Measurements from ENCODE around the gene EEF1AKMT2.

The EEF1AKMT2 gene

GRCh38 chr10:124728830-124729661, 62.6 kb downstream of the EEF1AKMT2 start:
- Histone ChIP-seq H3K36me3 (replicated peaks) (peaks cover 5% of the 10 kb centered on the region; the same call in 1 of the 2 replicates), H3K4me3 (no peak overlapping the region), H3K27me3 (ENCODE audit: low read depth) (no peaks in the 10 kb centered on the region), H3K4me1 (no peaks in the 10 kb centered on the region; the same call in 1 of the 2 replicates), H3K9me3 (no peaks in the 10 kb centered on the region)
- no peak for DNase-seq (ENCODE audit: low spot score in 2 of 2)
- in situ Hi-C loops (cut with MboI; ENCODE audit: low sequenced_read_pairs): no loop called here

GRCh38 chr10:124728071-124728829, 63.4 kb downstream of the EEF1AKMT2 start:
- Histone ChIP-seq H3K4me3 (no peak overlapping the region), H3K27me3 (ENCODE audit: low read depth) (no peaks in the 10 kb centered on the region), H3K9me3 (no peaks in the 10 kb centered on the region), H3K36me3 (replicated peaks) (no peaks in the 10 kb centered on the region), H3K4me1 (no peaks in the 10 kb centered on the region; the same call in 1 of the 2 replicates)
- DNase-seq (ENCODE audit: low spot score in 2 of 2): no peak
- in situ Hi-C loops (cut with MboI; ENCODE audit: low sequenced_read_pairs): no loop called here

GRCh38 chr10:124727361-124727960, 64.2 kb downstream of the EEF1AKMT2 start:
- H3K4me1 ChIP-seq: no peaks in the 10 kb centered on the region; the same call in 1 of the 2 replicates
- in situ Hi-C loops (cut with MboI; ENCODE audit: low sequenced_read_pairs): no loop called here
- no peaks in the 10 kb centered on the region for H3K9me3 ChIP-seq
- no peak overlapping the region for H3K4me3 ChIP-seq
- H3K27me3 ChIP-seq (ENCODE audit: low read depth): no peaks in the 10 kb centered on the region
- no peak for DNase-seq (ENCODE audit: low spot score in 2 of 2)
- H3K36me3 ChIP-seq (replicated peaks): no peaks in the 10 kb centered on the region

GRCh38 chr10:124725791-124726190, 65.9 kb downstream of the EEF1AKMT2 start:
- Histone ChIP-seq H3K4me1 (no peaks in the 10 kb centered on the region; the same call in 1 of the 2 replicates), H3K36me3 (replicated peaks) (no peaks in the 10 kb centered on the region), H3K27me3 (ENCODE audit: low read depth) (no peaks in the 10 kb centered on the region), H3K9me3 (no peaks in the 10 kb centered on the region), H3K4me3 (no peak overlapping the region)
- DNase-seq (ENCODE audit: low spot score in 2 of 2): no peak
- in situ Hi-C loops (cut with MboI; ENCODE audit: low sequenced_read_pairs): no loop called here

GRCh38 chr10:124725171-124725631, 66.5 kb downstream of the EEF1AKMT2 start:
- Histone ChIP-seq H3K4me1 (no peaks in the 10 kb centered on the region; the same call in 1 of the 2 replicates), H3K27me3 (ENCODE audit: low read depth) (no peaks in the 10 kb centered on the region), H3K4me3 (no peak overlapping the region), H3K36me3 (replicated peaks) (no peaks in the 10 kb centered on the region), H3K9me3 (no peaks in the 10 kb centered on the region)
- DNase-seq (ENCODE audit: low spot score in 2 of 2): no peak
- in situ Hi-C loops (cut with MboI; ENCODE audit: low sequenced_read_pairs): no loop called here

GRCh38 chr10:124724279-124725027, 67.2 kb downstream of the EEF1AKMT2 start:
- Histone ChIP-seq H3K9me3 (no peaks in the 10 kb centered on the region), H3K4me3 (no peak overlapping the region), H3K4me1 (no peaks in the 10 kb centered on the region; the same call in 1 of the 2 replicates), H3K36me3 (replicated peaks) (no peaks in the 10 kb centered on the region), H3K27me3 (ENCODE audit: low read depth) (no peaks in the 10 kb centered on the region)
- DNase-seq (ENCODE audit: low spot score in 2 of 2): no peak
- in situ Hi-C loops (cut with MboI; ENCODE audit: low sequenced_read_pairs): no loop called here

GRCh38 chr10:124723826-124724225, 67.9 kb downstream of the EEF1AKMT2 start:
- in situ Hi-C loops (cut with MboI; ENCODE audit: low sequenced_read_pairs): no loop called here
- H3K4me1 ChIP-seq: no peaks in the 10 kb centered on the region; the same call in 1 of the 2 replicates
- H3K4me3 ChIP-seq: no peak overlapping the region
- no peaks in the 10 kb centered on the region for H3K36me3 ChIP-seq (replicated peaks)
- DNase-seq (ENCODE audit: low spot score in 2 of 2): no peak
- H3K27me3 ChIP-seq (ENCODE audit: low read depth): no peaks in the 10 kb centered on the region
- H3K9me3 ChIP-seq: no peaks in the 10 kb centered on the region

- no peak for DNase-seq (ENCODE audit: low spot score in 2 of 2)
- Histone ChIP-seq H3K27me3 (ENCODE audit: low read depth) (no peaks in the 10 kb centered on the region), H3K36me3 (replicated peaks) (no peaks in the 10 kb centered on the region), H3K4me3 (no peak overlapping the region), H3K9me3 (no peaks in the 10 kb centered on the region), H3K4me1 (no peaks in the 10 kb centered on the region; the same call in 1 of the 2 replicates)
- in situ Hi-C loops (cut with MboI; ENCODE audit: low sequenced_read_pairs): no loop called here
Observed at GRCh38 chr10:124722798-124723783, 68.6 kb downstream of the EEF1AKMT2 start.

- in situ Hi-C loops (cut with MboI; ENCODE audit: low sequenced_read_pairs): no loop called here
- H3K36me3 ChIP-seq (replicated peaks): no peaks in the 10 kb centered on the region
- no peaks in the 10 kb centered on the region for H3K9me3 ChIP-seq
- H3K4me3 ChIP-seq: no peak overlapping the region
- H3K27me3 ChIP-seq (ENCODE audit: low read depth): no peaks in the 10 kb centered on the region
- DNase-seq (ENCODE audit: low spot score in 2 of 2): no peak
- no peaks in the 10 kb centered on the region; the same call in 1 of the 2 replicates for H3K4me1 ChIP-seq
Observed at GRCh38 chr10:124721330-124722045, 70.2 kb downstream of the EEF1AKMT2 start.

GRCh38 chr10:124719213-124719851, 72.4 kb downstream of the EEF1AKMT2 start:
- H3K4me1 ChIP-seq: no peaks in the 10 kb centered on the region; the same call in 1 of the 2 replicates
- no peaks in the 10 kb centered on the region for H3K36me3 ChIP-seq (replicated peaks)
- in situ Hi-C loops (cut with MboI; ENCODE audit: low sequenced_read_pairs): no loop called here
- DNase-seq (ENCODE audit: low spot score in 2 of 2): no peak
- H3K27me3 ChIP-seq (ENCODE audit: low read depth): no peaks in the 10 kb centered on the region
- no peaks in the 10 kb centered on the region for H3K9me3 ChIP-seq
- no peak overlapping the region for H3K4me3 ChIP-seq

GRCh38 chr10:124717911-124718741, 73.6 kb downstream of the EEF1AKMT2 start:
- Histone ChIP-seq H3K36me3 (replicated peaks) (no peaks in the 10 kb centered on the region), H3K4me3 (no peak overlapping the region), H3K27me3 (ENCODE audit: low read depth) (no peaks in the 10 kb centered on the region), H3K9me3 (no peaks in the 10 kb centered on the region), H3K4me1 (no peaks in the 10 kb centered on the region; the same call in 1 of the 2 replicates)
- in situ Hi-C loops (cut with MboI; ENCODE audit: low sequenced_read_pairs): no loop called here
- peak in 1 of 2 experiments; percentile 30 for DNase-seq (ENCODE audit: low spot score in 2 of 2)
